HuH-7 (cell line): ENCODE data around the gene CCDC6.
"Not testable (repeated sequence)": the region's sequence is repeated elsewhere in the genome, so short reads cannot be mapped to it uniquely, and the experiment has no call there.

Source experiments
- DNase-seq: peaks from one replicate; pipeline ENCODE4 v3.0.0; 2011; ENCODE audit warnings: low spot score

The CCDC6 gene

GRCh38 chr10:59880971-59881510, 25.3 kb downstream of the CCDC6 start:
- DNase-seq, result no peak

- DNase-seq, result no peak
These were observed 26.2 kb downstream of the CCDC6 start for GRCh38 chr10:59880019-59880717.

GRCh38 chr10:59879363-59879913, 26.9 kb downstream of the CCDC6 start:
- no peak for DNase-seq

GRCh38 chr10:59878915-59879314, 27.4 kb downstream of the CCDC6 start:
- no peak for DNase-seq

- DNase-seq, result no peak
These were observed 28.1 kb downstream of the CCDC6 start for GRCh38 chr10:59878289-59878688.

- no peak for DNase-seq
These were observed 29.1 kb downstream of the CCDC6 start for GRCh38 chr10:59877191-59877671.

GRCh38 chr10:59876695-59877094, 29.7 kb downstream of the CCDC6 start:
- no peak for DNase-seq

- not testable (repeated sequence) for DNase-seq
These were observed 30.1 kb downstream of the CCDC6 start for GRCh38 chr10:59876208-59876607.

GRCh38 chr10:59873896-59874295, 32.5 kb downstream of the CCDC6 start:
- no peak for DNase-seq

- DNase-seq, result no peak
These were observed 33.4 kb downstream of the CCDC6 start for GRCh38 chr10:59872892-59873463.

- DNase-seq, result no peak
These were observed 36.2 kb downstream of the CCDC6 start for GRCh38 chr10:59870152-59870551.

GRCh38 chr10:59869594-59869940, 36.8 kb downstream of the CCDC6 start:
- no peak for DNase-seq

- DNase-seq, result no peak
These were observed 37.4 kb downstream of the CCDC6 start for GRCh38 chr10:59868696-59869593.

- no peak for DNase-seq
These were observed 38.8 kb downstream of the CCDC6 start for GRCh38 chr10:59867590-59867989.

GRCh38 chr10:59865101-59865500, 41.3 kb downstream of the CCDC6 start:
- no peak for DNase-seq

- no peak for DNase-seq
These were observed 42.0 kb downstream of the CCDC6 start for GRCh38 chr10:59864141-59864962.

GRCh38 chr10:59859570-59859969, 46.8 kb downstream of the CCDC6 start:
- DNase-seq, result no peak

GRCh38 chr10:59857921-59858320, 48.4 kb downstream of the CCDC6 start:
- DNase-seq, result no peak

- no peak for DNase-seq
These were observed 49.3 kb downstream of the CCDC6 start for GRCh38 chr10:59857049-59857448.

GRCh38 chr10:59856104-59856503, 50.3 kb downstream of the CCDC6 start:
- no peak for DNase-seq

GRCh38 chr10:59854571-59854970, 51.8 kb downstream of the CCDC6 start:
- DNase-seq, result no peak
